ENCODE data around the gene MFRP.

The MFRP gene

DNA sequence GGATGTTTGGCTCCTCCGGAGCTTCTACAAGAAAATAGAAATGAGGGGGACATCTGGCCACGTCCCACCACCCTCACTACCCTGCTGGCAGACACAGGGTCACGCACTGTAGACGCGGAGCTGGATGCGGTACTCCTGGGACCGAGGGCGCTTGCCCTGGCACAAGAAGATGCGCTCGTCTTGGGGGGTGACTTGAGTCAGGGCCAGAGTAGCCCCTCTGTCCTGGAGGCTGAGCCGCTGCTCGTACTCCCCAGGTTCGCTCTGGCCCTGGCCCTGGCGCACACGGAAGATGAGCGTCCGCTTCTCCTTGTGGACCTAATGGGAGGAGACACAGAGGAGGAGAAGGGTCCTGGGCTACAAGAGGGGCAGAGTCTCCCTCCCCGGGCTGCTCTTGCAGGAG is 31.8 kb downstream of the MFRP start:
- no peak overlapping the region for H3K4me3 ChIP-seq (ENCODE audit: low read length)
- TF ChIP-seq, protein P1, sequence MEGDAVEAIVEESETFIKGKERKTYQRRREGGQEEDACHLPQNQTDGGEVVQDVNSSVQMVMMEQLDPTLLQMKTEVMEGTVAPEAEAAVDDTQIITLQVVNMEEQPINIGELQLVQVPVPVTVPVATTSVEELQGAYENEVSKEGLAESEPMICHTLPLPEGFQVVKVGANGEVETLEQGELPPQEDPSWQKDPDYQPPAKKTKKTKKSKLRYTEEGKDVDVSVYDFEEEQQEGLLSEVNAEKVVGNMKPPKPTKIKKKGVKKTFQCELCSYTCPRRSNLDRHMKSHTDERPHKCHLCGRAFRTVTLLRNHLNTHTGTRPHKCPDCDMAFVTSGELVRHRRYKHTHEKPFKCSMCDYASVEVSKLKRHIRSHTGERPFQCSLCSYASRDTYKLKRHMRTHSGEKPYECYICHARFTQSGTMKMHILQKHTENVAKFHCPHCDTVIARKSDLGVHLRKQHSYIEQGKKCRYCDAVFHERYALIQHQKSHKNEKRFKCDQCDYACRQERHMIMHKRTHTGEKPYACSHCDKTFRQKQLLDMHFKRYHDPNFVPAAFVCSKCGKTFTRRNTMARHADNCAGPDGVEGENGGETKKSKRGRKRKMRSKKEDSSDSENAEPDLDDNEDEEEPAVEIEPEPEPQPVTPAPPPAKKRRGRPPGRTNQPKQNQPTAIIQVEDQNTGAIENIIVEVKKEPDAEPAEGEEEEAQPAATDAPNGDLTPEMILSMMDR (conservative IDR thresholded peaks at IDR 0.05; ENCODE audit: low read length) = no peak
- DNase-seq (ENCODE audit: low read depth) = no peak

DNA sequence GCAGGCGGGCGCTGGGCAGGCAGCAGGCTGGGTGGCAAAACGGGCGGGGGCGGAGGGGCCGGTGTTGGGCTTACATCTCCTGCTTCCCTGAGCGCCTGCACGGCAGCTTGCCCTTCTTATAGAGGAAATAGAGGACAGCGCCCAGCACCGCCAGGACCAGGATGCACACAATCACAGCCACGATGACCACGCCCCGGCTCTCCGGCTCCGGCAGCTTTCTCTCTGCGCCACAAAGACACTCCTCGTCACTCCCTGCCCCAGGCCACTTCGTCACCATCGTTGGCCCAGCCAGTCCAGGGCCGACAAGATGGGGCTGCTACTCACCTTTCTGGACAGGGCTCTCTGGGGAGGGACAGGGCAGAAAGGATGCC is 35.8 kb downstream of the MFRP start:
- TF ChIP-seq, protein P1 (conservative IDR thresholded peaks at IDR 0.05; ENCODE audit: low read length) = no peak
- DNase-seq (ENCODE audit: low read depth) = no peak
- H3K4me3 ChIP-seq (ENCODE audit: low read length) = no peak overlapping the region

GRCh38 chr11:119309953-119310681 is 36.4 kb downstream of the MFRP start:
- no peak overlapping the region for H3K4me3 ChIP-seq (ENCODE audit: low read length)
- DNase-seq (ENCODE audit: low read depth) = no peak
- TF ChIP-seq, protein P1 (conservative IDR thresholded peaks at IDR 0.05; ENCODE audit: low read length) = no peak

- TF ChIP-seq, protein P1 (conservative IDR thresholded peaks at IDR 0.05; ENCODE audit: low read length) = no peak
- no peak for DNase-seq (ENCODE audit: low read depth)
- no peak overlapping the region for H3K4me3 ChIP-seq (ENCODE audit: low read length)
Observed at GRCh38 chr11:119309411-119309810, 37.1 kb downstream of the MFRP start.

GRCh38 chr11:119307974-119308373 is 38.5 kb downstream of the MFRP start:
- DNase-seq (ENCODE audit: low read depth) = no peak
- TF ChIP-seq, protein P1 (conservative IDR thresholded peaks at IDR 0.05; ENCODE audit: low read length) = no peak
- no peak overlapping the region for H3K4me3 ChIP-seq (ENCODE audit: low read length)

DNA sequence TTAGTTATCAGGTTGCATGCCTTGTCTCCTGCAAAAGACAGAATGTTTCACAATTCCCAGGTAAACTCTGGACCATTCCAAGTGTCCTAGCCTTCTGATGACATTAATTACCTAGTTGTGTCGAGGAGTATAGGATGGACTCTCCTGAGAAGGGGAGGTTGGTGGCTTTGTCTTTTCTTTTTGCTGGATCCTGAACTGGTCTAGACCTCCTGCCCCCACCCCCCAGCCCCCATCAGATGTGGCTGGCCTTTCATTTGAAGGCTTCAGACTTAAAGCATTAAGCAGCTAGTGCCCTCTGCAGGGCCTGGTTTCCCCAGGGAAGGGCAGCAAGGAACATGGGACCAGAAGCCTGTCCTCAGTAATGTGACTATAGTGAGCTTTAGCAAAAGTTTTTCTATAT is 39.3 kb downstream of the MFRP start:
- no peak overlapping the region for H3K4me3 ChIP-seq (ENCODE audit: low read length)
- DNase-seq (ENCODE audit: low read depth) = no peak
- TF ChIP-seq, protein P1 (conservative IDR thresholded peaks at IDR 0.05; ENCODE audit: low read length) = no peak

DNA sequence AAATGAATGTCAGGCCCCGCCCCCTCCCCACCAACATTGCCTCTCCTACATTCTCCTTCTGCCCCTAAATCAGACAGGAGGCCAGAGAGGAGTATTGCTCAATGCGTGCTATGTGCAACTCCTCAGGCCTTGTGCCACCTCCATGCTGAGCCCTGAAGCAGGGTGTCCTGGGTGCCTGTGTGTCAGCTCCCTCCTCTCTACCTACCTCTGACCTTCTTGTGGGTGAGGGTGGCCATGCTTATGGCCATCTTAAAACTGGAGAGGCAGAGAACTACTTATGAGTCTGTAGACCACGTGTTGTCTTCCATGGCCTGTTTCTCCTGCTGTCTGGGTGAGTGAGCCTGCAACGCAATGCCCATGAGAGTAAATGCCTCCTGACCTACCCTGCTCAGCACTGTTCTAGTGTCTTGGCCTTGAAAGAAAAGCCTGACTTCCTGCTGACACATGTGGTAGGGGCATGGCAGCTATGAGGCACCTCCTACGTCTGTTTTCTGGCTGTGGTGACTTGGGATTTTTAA is 40.1 kb downstream of the MFRP start:
- H3K4me3 ChIP-seq (ENCODE audit: low read length) = no peak overlapping the region
- DNase-seq (ENCODE audit: low read depth) = peak; percentile 76
- TF ChIP-seq, protein P1 (conservative IDR thresholded peaks at IDR 0.05; ENCODE audit: low read length) = no peak
